Prostate gland (tissue), 2 donors: ENCODE measurements around the gene DOC2B. TPM values are rescaled to one million over a fixed set of nuclear protein-coding genes. Genes with fewer than 3 reads are reported as not detected.
"Not testable (repeated sequence)": the region's sequence is repeated elsewhere in the genome, so short reads cannot be mapped to it uniquely, and the experiment has no call there.

Experiments used
- DNase-seq: peaks from one replicate; pipeline ENCODE4 v3.0.0-alpha.2; 2019; ENCODE audit warnings: low spot score
- H3K27ac ChIP-seq, 2 donors: fragments of 200-600 bp; sonication (generic); 2 replicates each; pipeline ENCODE4 v1.5.1; 2017 to 2019
- H3K27me3 ChIP-seq: fragments of 200-600 bp; sonication (generic); replicated peaks from 2 replicates; pipeline ENCODE4 v1.5.1; 2019; ENCODE audit not compliant: insufficient read depth
- H3K36me3 ChIP-seq, 2 donors: fragments of 200-600 bp; sonication (generic); 1 replicate in 1 of 2; 2 replicates in 1 of 2; pipeline versions ENCODE4 v1.5.1 to v1.8.1; 2017 to 2019
- H3K4me1 ChIP-seq: fragments of 200-600 bp; sonication (generic); replicated peaks from 2 replicates; pipeline ENCODE4 v1.5.1; 2019
- H3K4me3 ChIP-seq, 2 donors: fragments of 200-600 bp; sonication (generic); 2 replicates each; pipeline ENCODE4 v1.5.1; 2017 to 2019
- H3K9me3 ChIP-seq: fragments of 200-600 bp; sonication (generic); 2 replicates; pipeline ENCODE4 v1.5.1; 2017
- CTCF ChIP-seq, 4 experiments: fragments of 200-600 bp in 2 of 4; fragments of 450-650 bp in 2 of 4; sonication (generic) in 2 of 4; IDR thresholded peaks; 1 replicate in 3 of 4; 2 replicates in 1 of 4; pipeline ENCODE4 v1.5.1; 2016 to 2019; ENCODE audit warnings: antibody characterized with exemption in 4 of 4, mild to moderate bottlenecking in 2 of 4, moderate library complexity in 2 of 4
- POLR2A ChIP-seq: fragments of 450-650 bp; IDR thresholded peaks from one replicate; pipeline ENCODE4 v1.6.1; 2016; ENCODE audit warnings: antibody characterized with exemption, mild to moderate bottlenecking
- POLR2AphosphoS5 ChIP-seq: sonication (generic); formaldehyde crosslinking; IDR thresholded peaks from one replicate; pipeline ENCODE4 v1.6.1; 2017; ENCODE audit warnings: antibody characterized with exemption
- WGBS: methylation state at CpG from one replicate; pipeline ENCODE4 v1.1.5; 2018; 5-methylcytosine and 5-hydroxymethylcytosine counted together
- intact Hi-C: fragments of 100-400 bp; cut with DNase I; formaldehyde crosslinking; loops from one replicate; pipeline ENCODE4 v1.14.2; 2022
- total RNA-seq, 2 donors: library from RNA; depleted of rRNA; stranded (reverse); fragments of >200 nt; gene quantifications; one replicate each; pipeline ENCODE4 v1.1.0, GENCODE V29; 2016

DOC2B gene
- total RNA-seq, 2 donors from 2014 or later = 3.0 to 3.1 TPM

GRCh38 chr17:202501-202951 is 21.1 kb upstream of the DOC2B start:
- TF ChIP-seq CTCF (IDR thresholded peaks at IDR 0.05) = no peak
- no peak for TF ChIP-seq POLR2AphosphoS5
- TF ChIP-seq POLR2A = no peak
- no peaks in the 10 kb centered on the region for H3K4me1 ChIP-seq
- H3K36me3 ChIP-seq = no peaks in the 10 kb centered on the region
- WGBS = 76% methylated on average over 23 of the region's 23 CpGs
- H3K27ac ChIP-seq = no peak overlapping the region
- H3K4me3 ChIP-seq = no peak overlapping the region
- no peak for DNase-seq
- intact Hi-C loops = no loop called here
- H3K9me3 ChIP-seq = no peaks in the 10 kb centered on the region
- H3K27me3 ChIP-seq = no peaks in the 10 kb centered on the region

GRCh38 chr17:201736-202135 is 20.3 kb upstream of the DOC2B start:
- H3K36me3 ChIP-seq, H3K27ac ChIP-seq, intact Hi-C loops, H3K4me1 ChIP-seq, DNase-seq, H3K4me3 ChIP-seq, H3K27me3 ChIP-seq, H3K9me3 ChIP-seq: not testable (repeated sequence)
- 60% methylated on average over 10 of the region's 13 CpGs for WGBS

GRCh38 chr17:201257-201656 is 19.8 kb upstream of the DOC2B start:
- DNase-seq, H3K4me3 ChIP-seq, H3K27me3 ChIP-seq, intact Hi-C loops, H3K36me3 ChIP-seq, H3K27ac ChIP-seq, H3K4me1 ChIP-seq, H3K9me3 ChIP-seq: not testable (repeated sequence)
- 88% methylated on average over 13 of the region's 16 CpGs for WGBS

- 50% methylated on average over 10 of the region's 10 CpGs for WGBS
- no peak overlapping the region for H3K27ac ChIP-seq
These were observed 19.1 kb upstream of the DOC2B start for GRCh38 chr17:200586-200985.

GRCh38 chr17:199806-200545 is 18.5 kb upstream of the DOC2B start:
- 31% methylated on average over 14 of the region's 14 CpGs for WGBS
- Histone ChIP-seq H3K27me3 (no peaks in the 10 kb centered on the region), H3K36me3 (no peaks in the 10 kb centered on the region), H3K4me1 (no peaks in the 10 kb centered on the region), H3K4me3 (no peak overlapping the region), H3K27ac (no peak overlapping the region), H3K9me3 (no peaks in the 10 kb centered on the region)
- intact Hi-C loops = no loop called here
- DNase-seq = no peak
- TF ChIP-seq CTCF (IDR thresholded peaks at IDR 0.05) = no peak

More at GRCh38 chr17:200586-200985, 19.1 kb upstream of the DOC2B start:
- no peak for DNase-seq
- Histone ChIP-seq H3K27me3 (no peaks in the 10 kb centered on the region), H3K36me3 (no peaks in the 10 kb centered on the region), H3K4me1 (no peaks in the 10 kb centered on the region), H3K9me3 (no peaks in the 10 kb centered on the region), H3K4me3 (no peak overlapping the region)
- no peak for TF ChIP-seq POLR2AphosphoS5
- intact Hi-C loops = no loop called here

- no peak for TF ChIP-seq POLR2AphosphoS5
- TF ChIP-seq CTCF (IDR thresholded peaks at IDR 0.05) = no peak
- no peak for TF ChIP-seq POLR2A
- intact Hi-C loops = no loop called here
- Histone ChIP-seq H3K4me3 (no peak overlapping the region), H3K27me3 (no peaks in the 10 kb centered on the region), H3K4me1 (peaks cover 3% of the 10 kb centered on the region), H3K27ac (no peak overlapping the region), H3K36me3 (no peaks in the 10 kb centered on the region), H3K9me3 (no peaks in the 10 kb centered on the region)
- WGBS = 6% methylated on average over 8 of the region's 8 CpGs
- no peak for DNase-seq
These were observed 17.7 kb upstream of the DOC2B start for GRCh38 chr17:199191-199604.

- H3K27me3 ChIP-seq, intact Hi-C loops, H3K27ac ChIP-seq, H3K36me3 ChIP-seq, H3K4me3 ChIP-seq, H3K4me1 ChIP-seq, H3K9me3 ChIP-seq, DNase-seq: not testable (repeated sequence)
- WGBS = 93% methylated on average over 15 of the region's 15 CpGs
These were observed 16.8 kb upstream of the DOC2B start for GRCh38 chr17:198225-198624.
